NB4 (cell line): ENCODE data around the gene AP1M1.

Experiments used
- DNase-seq: peaks from one replicate; pipeline ENCODE4 v3.0.0; 2010; ENCODE audit warnings: low read depth
- H3K4me3 ChIP-seq: one replicate; pipeline ENCODE4 v1.5.1; 2011; ENCODE audit warnings: mild to moderate bottlenecking, low read depth, low read length, moderate library complexity
- CTCF ChIP-seq: IDR thresholded peaks from one replicate; pipeline ENCODE4 v1.5.1; 2012; ENCODE audit warnings: low read depth, low read length
- MAX ChIP-seq: IDR thresholded peaks from 2 replicates; pipeline ENCODE4 v1.6.1; 2011; ENCODE audit warnings: low read depth, low read length
- MYC ChIP-seq: IDR thresholded peaks from 2 replicates; pipeline ENCODE4 v1.6.1; 2011; ENCODE audit warnings: low read depth, low read length
- POLR2A ChIP-seq: IDR thresholded peaks from 2 replicates; pipeline ENCODE4 v1.6.1; 2011; ENCODE audit warnings: mild to moderate bottlenecking; ENCODE audit not compliant: insufficient read length; ENCODE audit errors: extremely low read depth

Gene AP1M1

GRCh38 chr19:16232127-16232526 is 34.4 kb downstream of the AP1M1 start:
- H3K4me3 ChIP-seq = no peak overlapping the region
- TF ChIP-seq MAX (no peak), POLR2A (no peak), CTCF (no peak), MYC (no peak)
- no peak for DNase-seq

- DNase-seq = no peak
- H3K4me3 ChIP-seq = no peak overlapping the region
- TF ChIP-seq POLR2A (no peak), MYC (no peak), CTCF (no peak), MAX (no peak)
Observed at GRCh38 chr19:16232568-16232967, 34.9 kb downstream of the AP1M1 start.

- H3K4me3 ChIP-seq = no peak overlapping the region
- no peak for DNase-seq
- TF ChIP-seq CTCF (no peak), MAX (no peak), POLR2A (no peak), MYC (no peak)
Observed at GRCh38 chr19:16233081-16233776, 35.5 kb downstream of the AP1M1 start.

GRCh38 chr19:16233836-16234551 is 36.3 kb downstream of the AP1M1 start:
- peak; percentile 27 for DNase-seq
- no peak overlapping the region for H3K4me3 ChIP-seq
- TF ChIP-seq MYC (no peak), POLR2A (no peak), MAX (no peak), CTCF (no peak)

- no peak for TF ChIP-seq CTCF
- DNase-seq = no peak
- no peak overlapping the region for H3K4me3 ChIP-seq
Observed at GRCh38 chr19:16234552-16235445, 37.1 kb downstream of the AP1M1 start.
